Measurements from ENCODE around the gene PCDHGC3. TPM values are rescaled to one million over a fixed set of nuclear protein-coding genes. Genes with fewer than 3 reads are reported as not detected.

Gene PCDHGC3
- total and polyA plus RNA-seq, 2 of the 8 experiments (the other 6 are each of a cell fraction or from before 2014, with no cell fraction given): 4.7 to 18.6 TPM

DNA sequence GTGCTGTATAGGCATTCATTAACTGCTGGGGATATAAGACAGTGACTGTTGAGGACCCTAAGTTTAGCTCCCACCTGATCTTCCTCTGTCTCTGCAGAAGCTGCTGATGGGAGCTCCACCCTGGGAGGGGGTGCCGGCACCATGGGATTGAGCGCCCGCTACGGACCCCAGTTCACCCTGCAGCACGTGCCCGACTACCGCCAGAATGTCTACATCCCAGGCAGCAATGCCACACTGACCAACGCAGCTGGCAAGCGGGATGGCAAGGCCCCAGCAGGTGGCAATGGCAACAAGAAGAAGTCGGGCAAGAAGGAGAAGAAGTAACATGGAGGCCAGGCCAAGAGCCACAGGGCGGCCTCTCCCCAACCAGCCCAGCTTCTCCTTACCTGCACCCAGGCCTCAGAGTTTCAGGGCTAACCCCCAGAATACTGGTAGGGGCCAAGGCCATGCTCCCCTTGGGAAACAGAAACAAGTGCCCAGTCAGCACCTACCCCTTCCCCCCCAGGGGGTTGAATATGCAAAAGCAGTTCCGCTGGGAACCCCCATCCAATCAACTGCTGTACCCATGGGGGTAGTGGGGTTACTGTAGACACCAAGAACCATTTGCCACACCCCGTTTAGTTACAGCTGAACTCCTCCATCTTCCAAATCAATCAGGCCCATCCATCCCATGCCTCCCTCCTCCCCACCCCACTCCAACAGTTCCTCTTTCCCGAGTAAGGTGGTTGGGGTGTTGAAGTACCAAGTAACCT is 35.3 kb downstream of the PCDHGC3 start:
- Histone ChIP-seq H3K79me2 (ENCODE audit: control insufficient read depth in 1 of 2, insufficient read depth in 2 of 2, low read length in 2 of 2) (no peaks in the 10 kb centered on the region), H3K18ac (ENCODE audit: extremely low read depth, low read length) (no peak overlapping the region), H3K9me3 (ENCODE audit: insufficient read depth in 2 of 2, low read depth in 1 of 2, low read length in 1 of 2) (no peaks in the 10 kb centered on the region), H3K4me2 (ENCODE audit: insufficient read depth in 1 of 2, low read depth in 2 of 2, low read length in 2 of 2) (no peak overlapping the region), H3K4me3 (ENCODE audit: extremely low read depth in 1 of 4, insufficient read depth in 2 of 4, low read depth in 3 of 4, low read length in 4 of 4) (no peak overlapping the region), H4K8ac (ENCODE audit: extremely low read depth, insufficient read depth, low read length) (no peak overlapping the region), H2AK5ac (ENCODE audit: low read depth, low read length) (no peak overlapping the region), H3K27me3 (replicated peaks in 1 of 4; ENCODE audit: control insufficient read depth in 3 of 4, extremely low read depth in 1 of 4, insufficient read depth in 3 of 4, low read length in 3 of 4) (no peaks in the 10 kb centered on the region), H3K27ac (ENCODE audit: low read depth, low read length) (no peak overlapping the region), H3K36me3 (ENCODE audit: control insufficient read depth in 2 of 4, insufficient read depth in 4 of 4, low read length in 3 of 4) (peaks cover 0 to 9% (median 4%) of the 10 kb centered on the region in 4 experiments; a peak in 4 of 8 replicates), H4K5ac (ENCODE audit: insufficient read length, low read depth, low read length) (no peak overlapping the region), H3K9ac (replicated peaks in 1 of 4; ENCODE audit: extremely low read depth in 1 of 4, low read depth in 3 of 4, low read length in 3 of 4) (no peak overlapping the region), H3K23ac (ENCODE audit: insufficient read length) (no peak overlapping the region), H2BK15ac (ENCODE audit: low read length) (peak overlapping the region; percentile 29; the same call in 1 of the 2 replicates), H2BK120ac (replicated peaks; ENCODE audit: low read depth, low read length) (no peak overlapping the region), H4K91ac (replicated peaks; ENCODE audit: insufficient read length, low read length) (no peak overlapping the region), H4K20me1 (replicated peaks in 1 of 2; ENCODE audit: control insufficient read depth in 1 of 2, insufficient read depth in 2 of 2, low read length in 2 of 2) (no peaks in the 10 kb centered on the region), H2BK20ac (ENCODE audit: low read length) (no peak overlapping the region), H3K4me1 (replicated peaks in 1 of 4; ENCODE audit: control insufficient read depth in 3 of 4, insufficient read depth in 4 of 4, low read length in 3 of 4) (peaks cover 7 to 35% (median 19%) of the 10 kb centered on the region in 4 experiments), H3K23me2 (ENCODE audit: low read depth, low read length) (peaks cover 15% of the 10 kb centered on the region), H3K56ac (replicated peaks; ENCODE audit: insufficient read length, low read depth, low read length) (no peak overlapping the region), H3K79me1 (ENCODE audit: low read depth, low read length) (no peaks in the 10 kb centered on the region), H2BK5ac (ENCODE audit: low read depth, low read length) (no peak overlapping the region), H2AFZ (ENCODE audit: low read length) (no peak overlapping the region), H3K14ac (ENCODE audit: insufficient read length) (no peak overlapping the region), H2BK12ac (ENCODE audit: low read depth, low read length) (no peak overlapping the region), H3K4ac (replicated peaks; ENCODE audit: insufficient read length, low read depth, low read length) (no peak overlapping the region)
- no peak for FAIRE-seq
- CTCF ChIA-PET (ENCODE audit: partially characterized antibody): interaction anchor here (0.6 to 50.9 kb wide), 28 partner anchors 12 to 339 kb away, joined by 3 to 1236 read pairs (median 5); partner anchors contain the start of genes PCDHB11, PCDHB14, PCDHB15 and PCDHB7
- POLR2A ChIA-PET (ENCODE audit: partially characterized antibody): interaction anchor here (1.5 to 2.2 kb wide), 2 partner anchors 32 to 90 kb away, joined by 3 to 7 read pairs; partner anchors contain the start of gene PCDHGA11
- no peak for DNase-seq (ENCODE audit: low read depth in 1 of 2, low spot score in 2 of 2)
- WGBS, 2 experiments (ENCODE audit: extremely low coverage in 1 of 2, insufficient coverage in 1 of 2, insufficient read length in 1 of 2, insufficient replicate concordance in 2 of 2, low coverage in 1 of 2, low lambda C conversion rate in 2 of 2, missing lambda C conversion rate in 1 of 2): 89% methylated on average over 13 of the region's 14 CpGs; no CpG with 5 or more reads in 1 of the 2 experiments
- TF ChIP-seq JUN (IDR thresholded peaks at IDR 0.05; ENCODE audit: low read depth, low read length): no peak
- no peak for TF ChIP-seq USF2 (IDR thresholded peaks at IDR 0.05; ENCODE audit: low read length)
- TF ChIP-seq SP1 (IDR thresholded peaks at IDR 0.05; ENCODE audit: low read depth, low read length): no peak
- TF ChIP-seq ZNF274 (IDR thresholded peaks at IDR 0.05; ENCODE audit: borderline replicate concordance, extremely low read depth, low read length): no peak
- no peak for TF ChIP-seq POLR2AphosphoS5 (IDR thresholded peaks at IDR 0.05; ENCODE audit: low read depth, low read length)
- TF ChIP-seq, protein P1, sequence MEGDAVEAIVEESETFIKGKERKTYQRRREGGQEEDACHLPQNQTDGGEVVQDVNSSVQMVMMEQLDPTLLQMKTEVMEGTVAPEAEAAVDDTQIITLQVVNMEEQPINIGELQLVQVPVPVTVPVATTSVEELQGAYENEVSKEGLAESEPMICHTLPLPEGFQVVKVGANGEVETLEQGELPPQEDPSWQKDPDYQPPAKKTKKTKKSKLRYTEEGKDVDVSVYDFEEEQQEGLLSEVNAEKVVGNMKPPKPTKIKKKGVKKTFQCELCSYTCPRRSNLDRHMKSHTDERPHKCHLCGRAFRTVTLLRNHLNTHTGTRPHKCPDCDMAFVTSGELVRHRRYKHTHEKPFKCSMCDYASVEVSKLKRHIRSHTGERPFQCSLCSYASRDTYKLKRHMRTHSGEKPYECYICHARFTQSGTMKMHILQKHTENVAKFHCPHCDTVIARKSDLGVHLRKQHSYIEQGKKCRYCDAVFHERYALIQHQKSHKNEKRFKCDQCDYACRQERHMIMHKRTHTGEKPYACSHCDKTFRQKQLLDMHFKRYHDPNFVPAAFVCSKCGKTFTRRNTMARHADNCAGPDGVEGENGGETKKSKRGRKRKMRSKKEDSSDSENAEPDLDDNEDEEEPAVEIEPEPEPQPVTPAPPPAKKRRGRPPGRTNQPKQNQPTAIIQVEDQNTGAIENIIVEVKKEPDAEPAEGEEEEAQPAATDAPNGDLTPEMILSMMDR (IDR thresholded peaks at IDR 0.05; ENCODE audit: control extremely low read depth in 1 of 3, insufficient read depth in 1 of 3, low read depth in 1 of 3, low read length in 3 of 3): no peak
- no peak for TF ChIP-seq EZH2 (IDR thresholded peaks at IDR 0.05; ENCODE audit: low read depth, low read length, severe bottlenecking)
- no peak for TF ChIP-seq SIX5 (IDR thresholded peaks at IDR 0.05; ENCODE audit: low read depth, low read length)
- TF ChIP-seq POU5F1 (IDR thresholded peaks at IDR 0.05; ENCODE audit: low read depth, low read length): no peak
